LNCAP (cell line): ENCODE measurements around the gene SLC25A21.

Experiments
- TF ChIP-seq, protein P1 (sequence below): fragments of 450-650 bp; IDR thresholded peaks from 2 replicates; pipeline ENCODE4 v1.5.1; 2017; ENCODE audit warnings: mild to moderate bottlenecking

The SLC25A21 gene

DNA sequence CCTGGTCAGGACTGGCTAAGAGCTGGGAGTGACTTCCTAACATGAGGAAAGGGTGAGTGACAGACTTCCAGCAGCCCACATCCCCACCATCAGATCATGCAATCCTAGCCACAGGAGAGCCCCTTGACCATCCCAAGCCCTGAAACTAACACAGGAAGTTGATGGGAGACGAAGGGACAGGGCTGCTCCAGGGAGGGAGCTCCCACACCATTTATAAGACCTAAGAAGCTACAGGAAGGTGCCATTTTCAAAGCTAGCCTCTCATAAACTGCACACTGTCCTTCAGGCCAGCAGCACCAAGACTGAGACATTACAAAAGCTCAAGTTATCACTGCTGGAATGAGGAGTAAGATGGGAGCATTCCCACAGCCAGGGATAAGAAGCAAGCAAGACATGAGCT is 19.4 kb downstream of the SLC25A21 start:
- TF ChIP-seq, protein P1, sequence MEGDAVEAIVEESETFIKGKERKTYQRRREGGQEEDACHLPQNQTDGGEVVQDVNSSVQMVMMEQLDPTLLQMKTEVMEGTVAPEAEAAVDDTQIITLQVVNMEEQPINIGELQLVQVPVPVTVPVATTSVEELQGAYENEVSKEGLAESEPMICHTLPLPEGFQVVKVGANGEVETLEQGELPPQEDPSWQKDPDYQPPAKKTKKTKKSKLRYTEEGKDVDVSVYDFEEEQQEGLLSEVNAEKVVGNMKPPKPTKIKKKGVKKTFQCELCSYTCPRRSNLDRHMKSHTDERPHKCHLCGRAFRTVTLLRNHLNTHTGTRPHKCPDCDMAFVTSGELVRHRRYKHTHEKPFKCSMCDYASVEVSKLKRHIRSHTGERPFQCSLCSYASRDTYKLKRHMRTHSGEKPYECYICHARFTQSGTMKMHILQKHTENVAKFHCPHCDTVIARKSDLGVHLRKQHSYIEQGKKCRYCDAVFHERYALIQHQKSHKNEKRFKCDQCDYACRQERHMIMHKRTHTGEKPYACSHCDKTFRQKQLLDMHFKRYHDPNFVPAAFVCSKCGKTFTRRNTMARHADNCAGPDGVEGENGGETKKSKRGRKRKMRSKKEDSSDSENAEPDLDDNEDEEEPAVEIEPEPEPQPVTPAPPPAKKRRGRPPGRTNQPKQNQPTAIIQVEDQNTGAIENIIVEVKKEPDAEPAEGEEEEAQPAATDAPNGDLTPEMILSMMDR, result no peak

DNA sequence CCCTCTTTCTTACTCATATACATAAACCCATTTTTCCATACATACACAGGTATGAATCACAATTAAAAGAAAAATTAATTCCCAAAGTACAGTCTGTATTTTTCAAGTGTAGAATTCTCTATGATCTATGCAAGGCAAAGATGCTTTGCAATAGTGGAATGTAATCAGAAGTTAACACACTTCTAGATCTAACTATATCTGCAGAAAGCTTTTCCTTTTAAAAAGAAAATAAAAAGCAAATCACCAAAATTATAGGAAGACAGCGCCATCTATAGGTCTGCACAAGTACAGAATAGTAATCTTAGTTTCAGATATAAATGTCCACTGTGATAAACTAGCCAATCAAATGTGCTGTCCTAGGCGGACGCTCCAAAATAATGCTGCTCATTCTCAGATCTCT is 22.0 kb downstream of the SLC25A21 start:
- TF ChIP-seq, protein P1, result peak; percentile 76

DNA sequence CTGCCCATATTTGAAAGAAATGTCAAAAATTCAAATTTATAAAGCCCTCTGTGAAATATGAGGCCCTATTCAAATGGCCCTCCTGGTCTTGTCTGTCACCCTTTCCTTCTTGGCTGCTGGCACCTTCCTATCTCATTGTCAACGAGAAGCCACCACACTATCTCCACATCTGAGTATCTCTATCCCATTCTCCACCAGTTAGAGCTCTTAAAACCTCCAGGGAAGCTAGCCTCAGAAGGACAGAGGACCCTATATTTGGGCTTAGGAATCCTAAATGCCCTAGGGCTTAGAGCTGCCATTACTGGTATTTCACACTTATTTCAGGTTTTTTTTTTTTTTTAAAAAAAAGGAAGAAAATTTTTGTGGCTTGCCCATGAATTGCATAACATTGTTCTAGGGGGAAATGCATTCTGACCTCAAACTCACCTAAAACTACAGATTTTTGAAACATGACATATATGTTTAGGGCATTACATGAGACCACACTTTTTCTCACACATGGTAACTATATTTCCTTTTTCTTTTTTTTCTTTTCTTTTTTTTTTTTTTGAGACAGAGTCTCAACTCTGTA is 25.0 kb downstream of the SLC25A21 start:
- TF ChIP-seq, protein P1, result no peak

DNA sequence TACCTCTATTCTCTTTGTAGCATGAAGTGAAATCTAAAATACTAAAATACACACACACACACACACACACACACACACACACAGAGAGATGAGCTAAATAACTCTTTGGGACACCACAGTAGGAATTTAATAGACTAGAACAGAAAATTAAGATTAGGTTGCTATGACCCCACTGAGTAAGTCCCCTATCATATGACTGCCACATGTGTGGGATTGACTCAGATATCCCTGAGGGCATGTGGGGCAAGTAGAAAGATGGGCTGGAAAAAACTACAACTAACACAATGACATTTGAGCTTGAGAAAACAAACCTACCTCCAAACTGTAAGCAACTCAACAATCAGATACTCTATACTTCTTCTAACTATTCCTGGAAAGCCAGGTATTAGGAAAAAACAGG is 27.0 kb downstream of the SLC25A21 start:
- TF ChIP-seq, protein P1, result no peak

DNA sequence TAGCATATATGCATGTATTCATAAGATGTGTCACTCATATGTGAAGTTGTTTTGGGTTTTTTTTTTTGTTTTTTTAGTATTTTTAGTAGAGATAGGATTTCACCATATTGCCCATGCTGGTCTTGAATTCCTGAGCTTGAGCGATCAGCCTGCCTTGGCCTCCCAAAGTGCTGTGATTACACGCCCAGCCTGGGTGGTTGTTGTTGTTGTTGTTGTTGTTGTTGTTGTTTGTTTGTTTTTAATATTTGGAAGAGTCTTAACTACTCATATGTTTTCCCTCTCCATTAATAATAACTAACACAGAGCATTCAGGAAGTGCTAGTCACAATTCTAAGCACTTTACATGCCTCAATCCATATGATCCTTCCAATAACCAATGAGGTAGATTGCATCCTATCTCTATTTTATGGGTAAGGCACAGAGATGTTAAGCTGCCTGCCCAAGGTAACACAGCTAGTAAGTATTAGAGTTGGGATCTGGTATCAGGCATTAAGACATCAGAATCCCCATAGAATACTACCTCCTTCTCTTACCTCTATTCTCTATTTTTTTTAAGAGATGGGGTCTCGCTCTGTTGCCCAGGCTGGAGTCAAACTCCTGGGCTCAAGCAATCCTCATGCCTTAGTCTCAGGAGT is 27.6 kb downstream of the SLC25A21 start:
- TF ChIP-seq, protein P1, result no peak

DNA sequence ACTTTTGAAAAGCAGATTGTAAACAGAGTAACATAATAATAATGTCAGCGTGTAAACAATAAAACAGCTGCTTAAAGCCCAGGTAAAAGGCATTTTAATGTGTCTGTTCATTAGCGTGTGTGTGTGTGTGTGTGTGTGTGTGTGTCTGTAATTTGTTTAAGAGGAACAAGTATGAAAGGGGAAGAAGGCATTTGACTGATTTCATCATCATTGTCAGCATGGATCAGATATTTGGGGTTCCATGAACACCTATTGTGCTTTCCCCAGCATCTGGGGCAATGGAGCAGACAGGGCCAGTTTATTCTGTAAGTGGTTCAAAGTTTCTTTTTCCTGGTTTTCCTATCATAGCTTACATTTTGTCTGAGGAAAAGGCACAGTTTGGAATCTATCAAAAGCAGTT is 28.9 kb downstream of the SLC25A21 start:
- TF ChIP-seq, protein P1, result no peak

DNA sequence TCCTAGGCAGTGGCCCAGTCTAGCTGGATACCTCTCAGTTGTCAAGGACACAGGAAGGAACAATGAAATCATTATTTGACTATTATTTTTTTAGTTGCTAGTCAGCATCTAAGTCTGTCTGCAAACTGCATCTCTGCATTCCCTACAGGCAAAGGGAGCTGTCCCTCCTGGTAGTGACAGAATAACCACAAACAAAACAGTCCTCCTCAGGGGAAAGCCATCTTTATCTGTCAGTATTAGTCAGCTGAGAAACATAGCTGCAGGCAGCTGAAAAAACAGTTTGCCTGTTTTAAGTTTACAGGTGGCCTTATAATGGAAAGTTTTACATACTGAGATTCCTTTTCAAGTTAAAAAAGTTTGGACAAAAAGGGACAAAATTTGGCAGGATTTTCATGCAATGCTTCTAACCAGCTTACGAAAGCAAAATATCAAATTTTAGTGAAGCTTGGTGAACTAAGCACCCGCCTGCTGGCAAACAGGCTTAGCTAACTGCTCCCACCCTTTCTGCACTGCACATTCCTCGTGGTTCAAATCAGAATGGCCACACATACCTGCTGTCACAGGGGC is 29.5 kb downstream of the SLC25A21 start:
- TF ChIP-seq, protein P1, result no peak
